ENCODE data around the gene PGBD1.
A peak's percentile ranks its signal among the peaks of the same experiment; 100 is the strongest.
"Not testable (repeated sequence)": the region's sequence is repeated elsewhere in the genome, so short reads cannot be mapped to it uniquely, and the experiment has no call there.

The PGBD1 gene

DNA sequence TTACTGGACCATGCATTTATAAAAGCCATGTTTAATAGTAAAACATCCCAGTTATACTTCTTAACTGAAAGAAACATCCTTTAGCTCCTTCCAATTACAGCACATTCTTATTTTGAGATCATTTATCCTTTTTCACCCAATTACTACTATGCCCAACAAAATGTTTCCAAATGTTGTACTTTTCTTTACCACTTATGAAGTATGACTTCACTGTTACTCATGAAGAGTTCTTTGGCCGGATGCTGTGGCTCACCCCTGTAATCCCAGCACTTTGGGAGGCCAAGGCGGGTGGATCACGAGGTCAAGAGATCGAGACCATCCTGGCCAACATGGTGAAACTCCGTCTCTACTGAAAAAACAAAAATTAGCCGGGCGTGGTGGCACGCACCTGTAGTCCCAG lies 36.5 kb downstream of the PGBD1 start:
- not testable (repeated sequence) for H3K27ac ChIP-seq (ENCODE audit: low read length, poor library complexity, severe bottlenecking); H2AK5ac ChIP-seq (ENCODE audit: low read length, severe bottlenecking); H3K9ac ChIP-seq (ENCODE audit: low read length); H3K18ac ChIP-seq (ENCODE audit: low read depth in 1 of 2, low read length in 2 of 2); H3K9me3 ChIP-seq (ENCODE audit: control insufficient read depth, low read length); H3K36me3 ChIP-seq (ENCODE audit: control insufficient read depth in 1 of 2, insufficient read depth in 2 of 2, low read depth in 1 of 2, low read length in 2 of 2); H3K23ac ChIP-seq (ENCODE audit: low read length in 2 of 2); H3K4me1 ChIP-seq (ENCODE audit: control insufficient read depth, insufficient read depth, low read depth, low read length); H3K14ac ChIP-seq (ENCODE audit: low read length in 2 of 2); H2BK5ac ChIP-seq (ENCODE audit: low read depth, low read length, poor library complexity, severe bottlenecking); H3K79me1 ChIP-seq (replicated peaks; ENCODE audit: low read length, poor library complexity, severe bottlenecking); H3K4ac ChIP-seq (ENCODE audit: low read depth in 1 of 2, low read length in 2 of 2); H3K4me3 ChIP-seq (ENCODE audit: insufficient read depth in 1 of 2, low read depth in 1 of 2, low read length in 2 of 2); H3K27me3 ChIP-seq (ENCODE audit: control insufficient read depth in 1 of 2, insufficient read depth in 1 of 2, low read length in 2 of 2); DNase-seq; H2BK15ac ChIP-seq (ENCODE audit: low read depth, poor library complexity, severe bottlenecking); H4K8ac ChIP-seq (ENCODE audit: low read length); H2BK120ac ChIP-seq (ENCODE audit: low read depth, low read length); H2BK12ac ChIP-seq (ENCODE audit: low read length in 2 of 2); H3K4me2 ChIP-seq (ENCODE audit: low read length, poor library complexity, severe bottlenecking); H4K91ac ChIP-seq (ENCODE audit: low read length); H2AFZ ChIP-seq (ENCODE audit: low read depth, low read length)
- 86% methylated on average over 5 of the region's 8 CpGs for WGBS

DNA sequence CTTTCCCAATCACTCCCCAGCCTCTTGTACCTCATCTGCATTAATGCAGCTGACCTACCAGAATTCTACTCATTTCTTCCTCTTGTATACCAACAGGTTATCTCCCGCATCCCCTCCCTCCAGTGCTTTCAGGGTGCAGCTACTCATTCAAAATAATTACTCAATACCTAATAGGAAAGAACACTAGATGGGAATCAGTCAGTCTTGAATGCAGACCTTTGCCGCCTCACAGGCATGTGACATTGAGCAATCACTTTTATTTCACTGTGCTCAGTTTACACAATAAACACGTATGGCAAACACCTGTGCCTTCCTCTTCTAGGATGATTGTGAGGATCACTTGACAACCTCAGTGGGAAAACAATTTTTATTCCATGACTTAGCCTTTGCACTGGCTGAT lies 41.3 kb downstream of the PGBD1 start:
- no peak overlapping the region for H3K23ac ChIP-seq (ENCODE audit: low read length in 2 of 2)
- no peak overlapping the region for H2AK5ac ChIP-seq (ENCODE audit: low read length, severe bottlenecking)
- H2BK120ac ChIP-seq (ENCODE audit: low read depth, low read length) = no peak overlapping the region
- H3K9me3 ChIP-seq (ENCODE audit: control insufficient read depth, low read length) = peaks cover 40% of the 10 kb centered on the region
- H3K4ac ChIP-seq (ENCODE audit: low read depth in 1 of 2, low read length in 2 of 2) = no peak overlapping the region
- no peak overlapping the region for H3K18ac ChIP-seq (ENCODE audit: low read depth in 1 of 2, low read length in 2 of 2)
- H3K4me2 ChIP-seq (ENCODE audit: low read length, poor library complexity, severe bottlenecking) = no peak overlapping the region
- H3K4me3 ChIP-seq (ENCODE audit: insufficient read depth in 1 of 2, low read depth in 1 of 2, low read length in 2 of 2) = no peak overlapping the region
- H3K27ac ChIP-seq (ENCODE audit: low read length, poor library complexity, severe bottlenecking) = no peak overlapping the region
- H4K8ac ChIP-seq (ENCODE audit: low read length) = no peak overlapping the region
- H2BK12ac ChIP-seq (ENCODE audit: low read length in 2 of 2) = no peak overlapping the region
- no peak overlapping the region for H3K14ac ChIP-seq (ENCODE audit: low read length in 2 of 2)
- no peak overlapping the region for H2BK15ac ChIP-seq (ENCODE audit: low read depth, poor library complexity, severe bottlenecking)
- H3K27me3 ChIP-seq (ENCODE audit: control insufficient read depth in 1 of 2, insufficient read depth in 1 of 2, low read length in 2 of 2) = no peaks in the 10 kb centered on the region
- H4K91ac ChIP-seq (ENCODE audit: low read length) = no peak overlapping the region
- no peak for DNase-seq
- no peak overlapping the region for H2AFZ ChIP-seq (ENCODE audit: low read depth, low read length)
- no peak overlapping the region for H3K9ac ChIP-seq (ENCODE audit: low read length)
- no peak overlapping the region for H2BK5ac ChIP-seq (ENCODE audit: low read depth, low read length, poor library complexity, severe bottlenecking)
- 94% methylated on average over 3 of the region's 3 CpGs for WGBS
- H3K79me1 ChIP-seq (replicated peaks; ENCODE audit: low read length, poor library complexity, severe bottlenecking) = no peaks in the 10 kb centered on the region
- H3K4me1 ChIP-seq (ENCODE audit: control insufficient read depth, insufficient read depth, low read depth, low read length) = no peaks in the 10 kb centered on the region
- peaks cover 6 to 15% of the 10 kb centered on the region in 2 experiments for H3K36me3 ChIP-seq (ENCODE audit: control insufficient read depth in 1 of 2, insufficient read depth in 2 of 2, low read depth in 1 of 2, low read length in 2 of 2)

DNA sequence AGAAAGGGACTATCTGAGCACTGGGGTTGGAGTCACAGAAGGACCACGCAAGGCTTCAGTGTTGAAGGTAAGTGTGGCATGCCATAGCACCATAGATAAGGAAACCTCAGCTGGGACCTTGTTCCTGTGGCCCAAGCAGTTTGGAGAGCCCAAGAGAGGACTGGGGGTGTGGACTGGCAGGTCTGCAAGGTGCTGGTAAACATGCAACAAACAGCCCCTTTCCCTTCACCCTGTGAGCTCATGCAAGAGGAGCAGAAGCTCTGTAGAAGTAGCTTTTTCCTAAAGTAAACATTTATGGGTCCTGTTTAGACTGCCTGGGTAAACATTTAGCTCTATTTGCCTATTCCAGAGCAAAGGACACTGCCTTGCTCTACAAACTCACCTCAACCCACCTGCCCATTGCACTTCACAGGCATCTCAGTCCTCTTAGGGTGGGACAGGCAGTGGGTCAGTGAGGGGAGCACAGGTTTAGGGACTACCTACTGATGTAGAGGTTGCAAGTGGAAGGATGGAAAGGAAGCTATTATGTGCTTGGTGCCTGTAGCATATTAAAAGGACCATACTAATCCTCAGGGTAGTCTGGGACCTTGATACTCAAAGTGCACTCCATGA lies 42.5 kb downstream of the PGBD1 start:
- no peaks in the 10 kb centered on the region for H3K79me1 ChIP-seq (replicated peaks; ENCODE audit: low read length, poor library complexity, severe bottlenecking)
- H3K14ac ChIP-seq (ENCODE audit: low read length in 2 of 2) = no peak overlapping the region
- no peak overlapping the region for H3K4me2 ChIP-seq (ENCODE audit: low read length, poor library complexity, severe bottlenecking)
- H2BK5ac ChIP-seq (ENCODE audit: low read depth, low read length, poor library complexity, severe bottlenecking) = no peak overlapping the region
- 100% methylated on average over 1 of the region's 1 CpG for WGBS
- no peak overlapping the region for H2BK120ac ChIP-seq (ENCODE audit: low read depth, low read length)
- no peak overlapping the region for H4K91ac ChIP-seq (ENCODE audit: low read length)
- H2BK12ac ChIP-seq (ENCODE audit: low read length in 2 of 2) = no peak overlapping the region
- no peak overlapping the region for H2AK5ac ChIP-seq (ENCODE audit: low read length, severe bottlenecking)
- no peak for DNase-seq
- no peak overlapping the region for H3K18ac ChIP-seq (ENCODE audit: low read depth in 1 of 2, low read length in 2 of 2)
- H3K9me3 ChIP-seq (ENCODE audit: control insufficient read depth, low read length) = peaks cover 40% of the 10 kb centered on the region
- H4K8ac ChIP-seq (ENCODE audit: low read length) = no peak overlapping the region
- no peaks in the 10 kb centered on the region for H3K27me3 ChIP-seq (ENCODE audit: control insufficient read depth in 1 of 2, insufficient read depth in 1 of 2, low read length in 2 of 2)
- H3K4me1 ChIP-seq (ENCODE audit: control insufficient read depth, insufficient read depth, low read depth, low read length) = no peaks in the 10 kb centered on the region
- no peak overlapping the region for H2BK15ac ChIP-seq (ENCODE audit: low read depth, poor library complexity, severe bottlenecking)
- H3K4ac ChIP-seq (ENCODE audit: low read depth in 1 of 2, low read length in 2 of 2) = no peak overlapping the region
- H3K36me3 ChIP-seq (ENCODE audit: control insufficient read depth in 1 of 2, insufficient read depth in 2 of 2, low read depth in 1 of 2, low read length in 2 of 2) = peaks cover 6 to 15% of the 10 kb centered on the region in 2 experiments
- H3K23ac ChIP-seq (ENCODE audit: low read length in 2 of 2) = no peak overlapping the region
- no peak overlapping the region for H2AFZ ChIP-seq (ENCODE audit: low read depth, low read length)
- no peak overlapping the region for H3K4me3 ChIP-seq (ENCODE audit: insufficient read depth in 1 of 2, low read depth in 1 of 2, low read length in 2 of 2)
- no peak overlapping the region for H3K9ac ChIP-seq (ENCODE audit: low read length)
- no peak overlapping the region for H3K27ac ChIP-seq (ENCODE audit: low read length, poor library complexity, severe bottlenecking)

DNA sequence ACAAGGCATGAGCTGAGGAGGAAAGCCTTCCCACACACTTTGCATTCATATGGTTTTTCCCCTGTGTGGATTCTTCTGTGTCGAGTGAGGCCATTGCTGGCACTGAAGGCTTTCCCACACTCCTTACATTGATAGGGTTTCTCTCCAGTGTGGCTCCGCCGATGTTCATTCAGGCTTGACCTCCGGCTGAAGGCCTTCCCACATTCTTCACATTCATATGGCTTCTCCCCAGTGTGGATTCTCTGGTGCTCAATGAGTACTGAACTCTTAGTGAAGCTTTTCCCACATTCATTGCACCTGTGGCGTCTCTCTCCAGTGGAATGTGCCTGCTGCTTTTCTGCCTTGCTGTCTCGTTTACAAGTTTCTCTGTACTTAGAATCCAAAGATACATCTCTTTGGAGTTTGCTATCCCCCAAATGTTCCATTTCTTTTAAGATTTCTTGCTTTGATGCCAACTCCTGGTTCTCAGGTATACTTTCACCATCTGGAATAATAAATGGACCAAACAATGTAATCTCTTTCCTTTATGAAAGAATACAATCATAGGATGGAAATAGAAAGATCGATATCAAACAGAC lies 45.1 kb downstream of the PGBD1 start:
- no peak overlapping the region for H3K27ac ChIP-seq (ENCODE audit: low read length, poor library complexity, severe bottlenecking)
- no peaks in the 10 kb centered on the region for H3K4me1 ChIP-seq (ENCODE audit: control insufficient read depth, insufficient read depth, low read depth, low read length)
- H4K8ac ChIP-seq (ENCODE audit: low read length) = no peak overlapping the region
- H2BK12ac ChIP-seq (ENCODE audit: low read length in 2 of 2) = no peak overlapping the region
- no peak overlapping the region for H2AFZ ChIP-seq (ENCODE audit: low read depth, low read length)
- H3K36me3 ChIP-seq (ENCODE audit: control insufficient read depth in 1 of 2, insufficient read depth in 2 of 2, low read depth in 1 of 2, low read length in 2 of 2) = peaks cover 6 to 15% of the 10 kb centered on the region in 2 experiments
- no peak overlapping the region for H2BK15ac ChIP-seq (ENCODE audit: low read depth, poor library complexity, severe bottlenecking)
- no peak overlapping the region for H3K4ac ChIP-seq (ENCODE audit: low read depth in 1 of 2, low read length in 2 of 2)
- H3K79me1 ChIP-seq (replicated peaks; ENCODE audit: low read length, poor library complexity, severe bottlenecking) = no peaks in the 10 kb centered on the region
- H3K27me3 ChIP-seq (ENCODE audit: control insufficient read depth in 1 of 2, insufficient read depth in 1 of 2, low read length in 2 of 2) = no peaks in the 10 kb centered on the region
- H2AK5ac ChIP-seq (ENCODE audit: low read length, severe bottlenecking) = no peak overlapping the region
- H3K14ac ChIP-seq (ENCODE audit: low read length in 2 of 2) = no peak overlapping the region
- H3K9ac ChIP-seq (ENCODE audit: low read length) = no peak overlapping the region
- no peak overlapping the region for H3K4me2 ChIP-seq (ENCODE audit: low read length, poor library complexity, severe bottlenecking)
- no peak overlapping the region for H2BK120ac ChIP-seq (ENCODE audit: low read depth, low read length)
- H2BK5ac ChIP-seq (ENCODE audit: low read depth, low read length, poor library complexity, severe bottlenecking) = no peak overlapping the region
- DNase-seq = no peak
- 88% methylated on average over 7 of the region's 7 CpGs for WGBS
- H3K4me3 ChIP-seq (ENCODE audit: insufficient read depth in 1 of 2, low read depth in 1 of 2, low read length in 2 of 2) = peak overlapping the region in 1 of 2 experiments; percentile 1
- no peak overlapping the region for H4K91ac ChIP-seq (ENCODE audit: low read length)
- H3K9me3 ChIP-seq (ENCODE audit: control insufficient read depth, low read length) = peaks cover 36% of the 10 kb centered on the region
- no peak overlapping the region for H3K23ac ChIP-seq (ENCODE audit: low read length in 2 of 2)
- H3K18ac ChIP-seq (ENCODE audit: low read depth in 1 of 2, low read length in 2 of 2) = no peak overlapping the region
